ENCODE measurements around the gene HDAC8.

The HDAC8 gene

DNA sequence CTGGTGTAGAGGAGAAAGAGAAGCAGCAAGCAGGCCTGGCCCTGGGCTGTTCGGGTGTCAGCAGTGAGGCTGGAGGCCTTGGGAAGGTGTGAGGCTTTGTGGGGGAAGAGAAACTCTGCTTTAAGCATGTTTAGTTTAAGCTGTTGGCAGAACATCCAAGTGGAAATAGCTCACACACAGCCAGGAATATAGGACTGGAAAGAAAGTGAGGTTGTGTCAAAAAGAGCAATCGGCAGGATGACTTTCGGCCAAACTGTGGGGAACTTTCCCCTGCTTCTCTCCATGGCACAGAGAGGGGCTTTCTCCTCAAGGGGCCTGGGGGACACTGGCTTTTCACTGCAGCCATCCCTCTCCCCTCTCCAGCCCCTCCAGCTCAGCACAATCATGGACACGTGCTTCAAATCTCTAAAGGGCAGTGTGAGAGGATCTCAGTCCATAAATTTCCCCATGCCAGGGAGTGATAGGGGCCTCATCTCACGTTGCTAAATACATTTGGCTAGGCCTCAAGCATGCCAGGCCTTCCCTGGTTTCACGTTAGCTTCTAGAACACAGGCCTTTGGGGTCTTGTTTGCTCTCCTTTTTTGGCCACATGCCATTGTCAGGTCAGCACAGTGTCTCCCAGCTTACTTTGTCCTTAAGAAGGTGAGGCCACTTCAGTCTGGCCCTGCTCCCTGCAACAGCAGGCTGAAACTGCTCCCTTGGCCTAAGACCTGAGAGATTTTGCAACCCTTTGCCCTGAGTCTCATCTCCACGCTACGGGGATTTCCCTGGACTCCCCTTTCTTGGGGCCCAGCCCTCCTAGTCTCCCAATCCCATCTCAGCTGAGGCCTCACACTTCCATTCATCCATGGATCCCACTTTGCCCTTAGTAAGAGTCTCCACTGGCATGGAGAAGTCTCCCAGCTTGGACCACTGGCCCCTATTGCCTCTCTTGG is 258.7 kb downstream of the HDAC8 start:
- no peak for DNase-seq

DNA sequence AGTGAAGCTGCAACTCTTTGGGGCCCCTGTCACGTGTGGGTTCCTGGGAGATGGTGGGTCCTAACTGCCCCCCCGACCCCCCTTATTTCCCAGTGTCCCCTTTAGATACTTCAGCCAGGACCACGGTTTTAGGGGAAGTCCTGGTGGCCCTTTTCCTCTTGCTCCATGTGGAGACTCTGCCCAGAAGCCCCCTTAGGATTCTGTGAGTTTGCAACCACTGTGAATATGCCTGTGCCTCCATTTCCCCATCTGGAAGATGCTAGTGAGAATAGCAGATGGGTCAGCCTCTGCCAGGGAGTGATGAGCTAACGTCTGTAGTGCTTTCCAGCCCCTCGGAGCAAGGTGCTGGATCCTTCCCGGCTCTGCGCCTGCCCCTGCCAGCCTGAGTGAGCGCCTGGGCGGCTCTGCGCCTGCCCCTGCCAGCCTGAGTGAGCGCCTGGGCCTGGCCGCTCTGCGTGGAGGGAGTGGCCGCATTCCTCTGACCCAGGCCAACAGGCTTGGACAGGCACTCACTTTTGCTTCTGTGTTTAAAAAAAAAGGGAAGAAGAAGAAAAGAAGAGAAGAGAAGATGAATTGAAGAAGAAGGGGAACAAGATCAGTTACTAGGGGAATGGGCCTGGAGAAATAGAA is 260.2 kb downstream of the HDAC8 start:
- no peak for DNase-seq

DNA sequence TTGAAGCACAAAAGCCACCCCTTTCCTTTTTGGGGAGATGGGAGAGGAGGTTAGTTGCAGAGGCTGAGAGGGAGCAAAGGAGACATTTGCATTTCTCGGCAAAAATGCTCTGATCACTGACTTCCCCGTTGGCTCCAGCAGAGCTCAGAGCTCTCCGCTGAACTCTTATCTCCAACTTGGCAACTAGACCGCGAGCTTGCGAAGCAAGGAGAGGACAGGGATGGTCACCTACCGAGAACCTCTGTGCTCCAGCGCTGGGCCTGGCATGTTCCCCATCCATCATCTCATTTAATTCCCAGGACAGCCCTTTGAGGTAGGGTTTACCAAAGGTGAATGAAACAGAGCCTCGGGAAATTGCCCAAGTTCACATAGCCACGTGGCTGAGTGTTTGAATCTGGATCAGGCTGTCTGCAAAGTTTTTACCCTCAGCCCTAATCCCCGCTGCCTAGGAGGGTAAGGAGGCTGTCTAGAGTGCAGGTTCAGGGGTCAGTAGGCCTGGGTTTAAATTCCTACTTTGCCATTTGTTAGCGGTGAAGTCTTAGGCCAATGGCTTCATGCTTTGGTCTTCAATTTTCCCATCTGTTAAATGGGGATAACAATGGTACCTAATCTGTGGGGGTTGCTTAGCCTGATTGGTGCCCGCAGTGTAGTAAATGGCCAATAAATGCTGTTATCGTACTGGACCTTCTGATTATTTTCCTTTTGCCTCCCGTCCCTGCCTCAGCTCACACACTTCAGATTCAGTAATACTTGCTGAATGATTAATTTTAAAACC is 263.2 kb downstream of the HDAC8 start:
- DNase-seq: no peak

DNA sequence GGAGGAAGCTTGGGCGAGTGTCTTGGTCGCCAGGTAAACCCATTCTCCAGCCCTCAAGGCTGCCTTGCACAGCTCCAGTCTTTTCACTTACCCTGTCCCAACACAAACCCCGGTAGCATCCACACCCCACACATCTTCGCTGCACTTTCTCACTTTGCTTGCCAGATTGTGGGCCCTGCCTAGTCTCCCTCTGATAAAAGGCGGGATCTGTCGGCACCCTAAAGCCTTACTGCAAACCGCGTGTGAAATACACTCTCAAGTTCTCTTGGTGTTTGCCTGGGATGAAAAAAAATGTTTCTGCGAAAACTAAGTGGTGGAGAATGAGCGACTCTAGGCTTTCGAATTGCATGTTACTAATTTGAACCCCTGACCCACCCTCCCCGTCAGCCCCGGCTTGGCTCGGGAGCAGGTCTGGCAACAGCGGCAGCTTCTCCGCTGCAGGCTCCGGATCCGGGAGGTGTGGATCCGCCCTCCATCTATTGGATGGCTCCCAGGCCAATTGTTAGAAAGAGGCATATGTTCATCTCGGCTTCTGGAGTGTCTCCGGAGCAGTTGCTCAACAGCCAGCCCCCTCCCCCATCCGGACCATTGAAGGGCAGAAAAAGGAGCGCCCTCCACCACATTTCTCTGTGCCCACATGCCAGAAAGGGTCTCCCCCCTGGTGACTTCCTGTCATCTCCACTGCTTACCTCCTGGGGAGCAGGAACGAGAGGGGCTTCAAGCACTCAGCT is 263.9 kb downstream of the HDAC8 start:
- DNase-seq: peak; percentile 70

DNA sequence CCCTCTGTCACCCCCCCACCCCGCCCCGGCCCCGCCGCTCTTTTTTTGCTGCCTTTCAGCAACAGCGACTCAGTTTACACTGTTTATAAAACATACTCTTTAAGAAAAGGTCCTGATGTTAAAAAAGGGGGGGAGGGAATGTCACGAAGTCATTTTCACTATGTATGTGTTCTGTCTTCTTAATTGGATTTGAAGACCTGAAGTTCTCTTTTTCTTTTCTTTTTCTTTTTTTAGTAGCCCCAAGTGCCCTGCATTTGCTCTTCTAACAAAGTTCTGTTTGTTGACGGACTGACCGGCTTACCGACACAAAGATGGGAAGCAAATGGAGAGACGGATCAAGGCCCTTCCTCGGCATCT is 264.5 kb downstream of the HDAC8 start:
- DNase-seq: no peak

DNA sequence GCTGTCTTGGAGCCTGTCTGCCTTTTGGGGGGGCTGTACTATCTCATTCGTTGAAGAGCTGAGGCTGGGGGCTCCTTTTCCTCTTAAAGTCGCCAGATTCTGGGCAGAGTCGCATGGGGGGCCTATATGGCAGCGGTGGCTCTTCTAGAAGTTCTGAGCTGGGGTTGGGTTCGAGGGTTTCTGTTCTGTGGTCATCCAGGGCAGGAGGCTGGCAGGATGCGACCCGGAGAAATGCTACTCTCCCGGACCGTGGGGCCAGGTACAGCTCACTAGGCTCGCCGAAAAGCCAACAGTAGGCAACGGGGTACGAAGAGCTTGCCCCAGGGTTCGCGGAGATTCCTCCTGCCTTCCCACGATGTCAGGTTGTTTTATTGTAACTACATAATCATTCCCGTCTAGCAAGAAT is 265.0 kb downstream of the HDAC8 start:
- DNase-seq: no peak

DNA sequence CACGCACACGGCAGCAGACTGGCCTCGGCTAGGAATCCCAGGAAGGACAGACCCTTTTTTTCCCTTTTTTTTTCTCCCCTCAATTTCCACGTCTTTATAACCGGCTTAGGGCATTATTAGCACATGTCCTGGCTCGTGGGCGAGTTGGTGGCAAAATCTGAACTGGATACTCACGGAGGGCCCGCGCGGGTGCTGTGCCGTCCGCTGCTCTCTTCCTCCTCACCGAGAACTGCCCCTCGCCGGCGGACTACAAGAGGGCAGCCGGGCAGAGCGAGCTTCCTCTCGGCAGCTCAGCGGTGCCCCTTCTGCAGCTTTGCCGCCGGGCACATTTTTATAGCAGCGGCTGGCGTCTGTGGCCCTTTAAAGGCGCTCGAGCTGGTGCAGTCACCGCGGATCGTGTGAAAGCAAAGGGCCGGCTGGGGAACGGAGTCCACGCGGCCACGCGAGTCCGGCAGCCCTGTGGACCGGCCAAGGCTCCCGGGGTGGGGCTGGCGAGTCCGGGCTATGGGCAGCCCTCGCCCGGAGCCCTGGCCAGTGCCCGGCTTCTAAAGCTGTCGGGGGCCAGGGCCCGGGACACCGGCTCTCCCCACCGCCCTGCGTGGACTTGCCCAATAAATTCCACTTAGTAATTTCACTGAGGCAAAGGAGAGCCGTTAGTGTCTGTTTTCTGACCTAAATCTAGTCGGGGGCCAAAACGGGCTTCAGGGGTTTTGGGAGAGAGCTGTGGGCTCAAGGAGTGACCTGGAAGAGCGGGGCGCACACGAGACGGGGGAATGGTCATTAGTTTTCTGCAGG is 265.6 kb downstream of the HDAC8 start:
- peak; percentile 67 for DNase-seq

DNA sequence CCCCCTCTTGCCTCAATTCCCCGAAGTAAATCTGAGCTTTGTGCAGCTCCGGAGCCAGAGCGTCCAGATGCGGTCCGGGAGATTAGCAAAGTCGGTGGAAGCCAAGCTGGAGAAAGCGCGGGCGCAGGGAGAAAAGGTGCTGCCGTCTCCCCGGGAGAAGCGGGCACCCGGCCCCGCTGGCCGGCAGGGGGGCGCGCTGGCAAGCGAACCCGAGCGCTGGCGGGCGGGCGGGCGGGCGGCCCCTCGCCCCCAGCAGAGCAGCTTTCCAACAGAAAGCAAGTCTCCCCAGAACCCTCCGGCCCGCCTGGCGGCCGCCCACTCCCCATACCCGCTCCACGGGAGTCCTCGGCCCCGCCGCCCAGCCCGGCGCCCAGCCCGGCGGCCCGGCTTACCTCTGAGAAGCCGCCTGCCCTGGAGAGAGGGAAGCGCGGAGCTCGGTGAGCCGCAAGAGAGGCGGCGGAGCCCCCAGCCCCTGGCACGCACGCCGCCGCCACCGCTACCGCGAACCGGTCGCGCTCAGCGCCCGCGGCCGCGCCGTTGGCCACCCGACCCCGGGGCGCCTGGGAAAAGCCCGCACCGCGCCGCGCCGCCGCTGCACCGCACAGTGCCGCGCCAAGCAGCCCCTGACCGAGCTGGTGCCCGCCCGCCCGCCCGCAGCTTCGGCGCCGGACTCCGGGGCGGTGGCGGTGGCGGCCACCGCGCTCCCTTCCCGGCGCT is 266.4 kb downstream of the HDAC8 start:
- DNase-seq: no peak

DNA sequence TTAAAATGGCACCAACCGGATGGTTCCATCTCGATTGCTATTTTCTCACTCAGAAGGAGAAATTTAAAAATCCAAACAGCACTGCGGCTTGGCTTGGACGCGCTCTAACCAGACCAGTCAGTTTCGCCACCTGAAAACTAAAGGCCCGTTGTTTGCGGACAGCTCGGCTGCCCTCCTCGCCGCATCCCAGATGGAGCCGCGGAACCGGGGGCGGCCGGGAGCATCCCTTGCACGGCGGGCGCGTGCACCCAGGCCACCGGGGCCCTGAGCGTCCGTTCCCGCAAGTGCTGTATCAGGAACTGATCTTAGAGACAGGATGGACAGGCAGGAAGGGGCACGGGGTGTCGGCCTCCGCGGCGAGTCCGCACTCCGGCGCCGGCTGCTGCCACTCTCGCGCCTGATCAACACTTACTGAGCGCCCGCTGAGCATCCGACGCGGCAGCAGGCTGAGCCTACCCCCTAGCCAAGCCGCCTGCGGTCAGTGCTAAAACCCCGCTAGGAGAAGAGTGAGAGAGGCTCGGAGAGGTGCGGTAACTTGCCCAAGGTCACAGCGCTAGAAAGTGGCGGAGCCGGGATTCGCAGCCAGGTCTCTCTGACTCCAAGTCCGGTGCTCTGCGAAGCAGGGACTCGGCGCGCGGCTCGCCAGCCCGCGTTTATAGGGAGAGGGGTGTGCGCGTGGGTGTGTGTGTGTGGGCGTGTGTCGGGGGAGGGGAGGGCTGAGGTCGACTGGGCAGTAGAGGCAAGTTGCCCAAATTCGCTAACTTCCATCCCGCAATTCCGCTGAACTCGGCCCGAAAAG is 267.2 kb downstream of the HDAC8 start, which contains the start of gene CITED1:
CITED1 (minus strand) TSS at position 629 of the 799 bp plus-strand sequence. CDS start 3,045 bp downstream, outside the sequence.
- peak; percentile 61 for DNase-seq

DNA sequence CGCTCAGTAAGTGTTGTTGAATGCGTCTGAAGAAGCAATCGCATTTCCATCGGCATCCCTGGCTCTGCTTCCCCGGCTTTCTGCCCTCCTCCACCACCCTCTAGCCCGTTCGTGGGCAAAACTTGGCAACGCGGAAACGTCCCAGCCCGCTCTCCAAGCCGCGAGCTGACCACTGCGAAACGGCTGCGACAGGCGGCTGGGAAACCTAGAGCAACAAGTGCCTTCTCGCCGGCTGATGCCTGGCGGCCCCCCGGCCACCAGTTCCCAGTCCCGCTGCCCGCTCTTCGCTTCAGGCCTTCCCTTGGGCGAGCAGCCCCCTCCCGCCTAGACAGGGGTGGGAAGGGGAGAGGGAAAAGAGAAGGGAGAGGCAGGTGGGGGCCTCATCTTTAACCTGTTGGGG is 267.8 kb downstream of the HDAC8 start:
- no peak for DNase-seq

DNA sequence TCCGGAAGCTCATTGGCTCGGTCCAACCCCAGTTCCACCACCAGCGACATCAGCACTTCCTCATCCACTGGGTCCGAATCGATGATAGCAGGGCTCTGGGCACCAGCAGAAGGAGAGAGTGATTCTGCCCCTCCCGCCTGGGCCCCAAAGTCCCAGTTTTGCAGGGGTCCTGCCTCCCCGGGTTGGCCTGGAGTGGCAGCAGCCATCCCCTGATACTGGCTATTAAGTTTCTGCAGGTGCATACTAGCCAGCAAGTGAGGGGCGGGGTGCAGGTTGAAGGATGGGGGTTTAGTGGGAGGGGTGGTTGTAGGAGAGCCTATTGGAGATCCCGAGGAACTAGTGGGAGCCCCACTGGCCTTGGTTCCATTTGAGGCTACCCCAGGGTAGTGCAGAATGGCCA is 270.9 kb downstream of the HDAC8 start:
- no peak for DNase-seq

DNA sequence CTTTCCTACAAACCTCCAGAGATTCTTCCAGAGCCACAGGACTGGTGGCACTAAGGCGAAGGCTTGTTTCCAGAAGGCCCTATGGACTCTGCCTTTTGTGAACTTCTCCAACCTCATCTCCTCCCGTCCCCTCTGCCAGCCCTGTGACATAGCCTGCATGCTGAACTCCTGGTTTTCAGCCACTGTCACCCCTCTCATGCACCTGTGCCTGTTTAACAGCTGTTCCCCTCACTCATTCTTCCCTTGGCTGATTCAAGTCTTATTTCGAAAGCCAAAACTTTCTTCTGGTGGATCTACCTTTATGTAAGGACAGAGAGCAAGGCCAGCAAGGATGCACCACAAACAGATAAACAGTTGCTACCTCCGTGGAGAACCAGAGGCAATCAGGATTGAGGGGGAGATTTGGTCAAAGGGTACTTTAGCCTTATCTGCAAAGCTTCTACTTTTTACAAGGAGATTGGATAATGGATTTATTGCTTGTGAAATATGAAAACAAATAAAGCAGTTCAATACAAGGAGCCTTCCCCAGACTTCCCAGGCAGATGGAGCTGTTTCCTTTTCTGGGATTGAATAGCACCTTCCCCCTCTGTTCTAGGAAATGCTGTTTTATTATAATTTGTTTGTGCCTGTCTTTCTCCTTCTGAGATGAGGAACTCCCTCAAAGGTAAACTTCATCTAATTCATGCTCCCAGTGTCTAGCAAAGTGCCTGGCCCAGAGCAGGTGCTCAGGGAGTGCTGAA is 272.6 kb downstream of the HDAC8 start:
- DNase-seq: no peak

DNA sequence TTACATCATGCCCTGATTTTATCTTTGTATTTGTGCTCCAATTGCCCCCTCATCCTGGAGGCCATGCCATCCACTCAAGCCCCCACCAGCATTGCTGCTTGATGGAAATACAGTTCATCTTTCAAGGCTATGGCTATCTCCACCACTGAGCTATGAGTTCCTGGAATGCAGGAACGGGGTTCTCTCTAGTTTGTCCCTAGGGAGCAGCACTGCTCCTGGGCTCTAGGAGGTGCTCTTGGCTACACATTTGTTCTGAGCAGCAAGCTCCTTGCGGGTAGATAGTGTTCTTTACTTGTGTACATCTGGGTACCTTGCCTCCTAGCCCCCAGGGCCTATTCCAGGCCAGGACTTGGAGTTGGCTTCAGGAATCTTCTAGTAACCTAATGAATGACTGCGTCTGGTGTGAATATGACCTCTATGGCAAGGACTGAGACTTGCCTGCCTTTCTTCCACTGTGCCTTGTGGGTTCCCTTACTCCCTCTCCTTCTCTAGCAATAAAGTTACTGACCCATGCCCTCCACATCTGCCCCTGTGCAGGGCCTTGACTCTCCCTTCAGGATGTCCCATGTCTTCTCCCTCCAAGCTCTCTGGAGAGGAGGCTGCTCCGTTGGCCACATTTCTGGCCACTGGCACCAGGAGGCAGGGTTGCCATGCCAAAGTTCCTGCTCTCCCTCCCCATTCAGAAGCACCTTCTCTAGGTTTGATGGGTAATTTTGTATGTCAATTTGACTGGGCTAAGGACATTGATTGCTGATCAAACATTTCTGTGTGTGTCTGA is 274.5 kb downstream of the HDAC8 start:
- DNase-seq: no peak

DNA sequence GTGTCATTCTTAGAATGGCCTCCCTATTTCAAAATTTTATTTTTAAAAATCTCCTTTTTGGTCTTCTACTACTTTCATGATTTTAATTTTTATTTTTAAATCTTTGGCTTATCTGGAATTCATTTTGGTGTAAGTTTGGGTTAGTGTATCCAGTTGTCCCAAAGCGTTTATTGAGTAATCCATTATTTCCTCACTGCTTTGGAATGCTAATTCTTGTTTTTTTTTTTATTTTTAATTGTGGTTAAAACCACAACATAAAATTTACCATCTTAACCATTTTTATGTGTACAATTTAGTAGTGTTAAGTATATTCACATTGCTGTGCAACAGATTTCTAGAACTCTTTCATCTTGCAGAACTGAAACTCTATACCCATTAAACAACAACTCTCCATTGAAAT is 275.7 kb downstream of the HDAC8 start:
- no peak for DNase-seq

DNA sequence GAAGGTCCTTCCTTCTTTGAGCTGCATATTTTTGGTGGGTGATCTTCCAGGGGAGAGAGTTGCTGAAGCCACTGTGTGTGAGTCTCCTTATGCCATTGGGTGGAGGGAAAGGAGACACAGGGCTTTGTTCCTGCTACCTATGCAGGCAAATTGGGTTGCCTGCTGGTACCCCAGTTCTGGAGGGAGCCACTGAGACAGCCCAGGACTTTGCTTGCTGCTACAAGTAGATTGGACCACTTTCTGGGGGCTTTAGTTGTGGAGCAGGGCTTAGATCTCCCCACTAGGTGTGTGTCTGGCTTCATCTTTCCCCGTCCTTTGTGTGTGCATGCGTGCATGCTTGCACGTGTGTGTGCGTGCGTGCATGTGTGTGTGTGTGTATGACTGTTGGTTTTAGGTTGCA is 276.9 kb downstream of the HDAC8 start:
- DNase-seq: no peak

DNA sequence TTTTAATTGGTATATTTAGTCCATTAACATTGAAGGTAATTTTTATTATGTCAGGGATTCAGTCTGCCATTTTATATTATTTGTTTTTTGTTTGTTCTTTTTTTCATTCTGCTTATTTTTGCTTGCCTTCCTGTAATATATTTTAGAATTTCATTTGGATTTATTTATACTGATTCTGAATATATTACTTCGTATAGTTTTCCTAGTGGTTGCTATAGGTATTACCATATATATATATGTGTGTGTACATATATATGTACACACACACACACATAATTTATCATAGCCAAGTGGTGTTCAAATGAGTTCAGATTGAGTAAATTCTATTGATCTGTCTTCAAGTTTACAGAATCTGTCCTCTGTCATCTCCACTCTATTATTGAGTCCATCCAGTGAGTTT is 278.1 kb downstream of the HDAC8 start:
- no peak for DNase-seq

DNA sequence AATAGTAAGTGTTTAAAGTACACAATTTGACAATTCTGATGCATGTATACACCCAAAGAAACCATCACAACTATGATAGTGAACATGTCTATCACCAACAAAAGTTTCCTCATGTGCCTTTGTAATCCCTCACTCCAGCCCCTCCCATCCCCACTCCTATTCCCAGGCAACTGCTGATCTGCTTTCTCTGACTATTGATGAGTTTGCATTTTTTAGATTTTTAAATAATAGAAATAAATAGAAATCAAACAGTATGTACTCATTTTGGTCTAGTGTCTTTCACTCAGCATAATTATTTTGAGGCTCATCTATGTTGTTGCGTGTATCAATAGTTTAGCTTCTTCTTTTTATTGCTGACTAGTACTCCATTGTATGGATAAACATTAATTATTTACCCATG is 290.3 kb downstream of the HDAC8 start:
- DNase-seq: no peak

DNA sequence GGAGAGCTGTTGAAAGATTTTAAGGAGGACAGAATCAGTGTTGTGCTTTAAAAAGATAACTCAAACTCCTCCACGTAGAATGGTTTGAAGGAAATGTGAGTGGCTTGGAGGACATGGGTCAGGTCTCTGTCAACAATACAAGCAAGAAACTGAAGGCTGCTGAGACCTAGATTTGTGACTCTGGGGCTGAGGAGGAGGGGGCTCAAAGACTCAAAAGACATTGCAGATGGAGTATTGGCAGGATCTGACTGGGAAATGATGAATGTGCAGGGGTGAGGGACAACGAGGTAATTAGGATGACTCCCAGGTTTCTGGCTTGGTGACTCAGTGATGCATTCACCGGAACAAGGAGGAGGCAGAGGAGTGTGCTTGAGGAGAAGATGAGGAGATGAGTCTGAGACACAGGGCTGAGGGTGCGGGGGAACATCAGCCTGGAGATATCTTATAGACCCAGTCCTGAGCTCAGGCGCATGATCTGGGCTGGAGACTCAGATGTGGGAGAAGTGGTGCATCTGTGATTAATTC is 292.3 kb downstream of the HDAC8 start:
- DNase-seq: no peak

Measured in activated effector memory CD4-positive, alpha-beta T cell treated with anti-CD3 and anti-CD28 coated beads, Interleukin-2, amount 50 U/mL, for 16 hours (primary cell).